NCI-H526 (cell line): ENCODE data around the gene RAB3GAP1.
"Not testable (repeated sequence)": the region's sequence is repeated elsewhere in the genome, so short reads cannot be mapped to it uniquely, and the experiment has no call there.

Experiments used
- DNase-seq, 2 experiments: peaks; one replicate each; lab custom pipeline; 2025; lab: John Stamatoyannopoulos, UW

RAB3GAP1 gene

GRCh38 chr2:135052042-135052876, at the start of gene RAB3GAP1:
Gene RAB3GAP1 (plus strand): TSS chr2:135052292. CDS start chr2:135052308, 16 bp downstream.
- peak; percentile 72 to 88 for DNase-seq

- no peak for DNase-seq
These were observed 49.3 kb upstream of the RAB3GAP1 start for GRCh38 chr2:135002836-135003235.

GRCh38 chr2:135004005-135004746, 47.9 kb upstream of the RAB3GAP1 start:
- DNase-seq, result peak; percentile 53 to 87

- peak in 1 of 2 experiments; percentile 27 for DNase-seq
These were observed 46.3 kb upstream of the RAB3GAP1 start for GRCh38 chr2:135005753-135006152.

- no peak for DNase-seq
These were observed 42.8 kb upstream of the RAB3GAP1 start for GRCh38 chr2:135009339-135009738.

- DNase-seq, result no peak
These were observed 41.7 kb upstream of the RAB3GAP1 start for GRCh38 chr2:135010200-135010942.

- DNase-seq, result no peak
These were observed 40.5 kb upstream of the RAB3GAP1 start for GRCh38 chr2:135011633-135012032.

GRCh38 chr2:135021618-135022017, 30.5 kb upstream of the RAB3GAP1 start:
- DNase-seq, result no peak

- no peak for DNase-seq
These were observed 28.9 kb upstream of the RAB3GAP1 start for GRCh38 chr2:135022952-135023880.

- no peak for DNase-seq
These were observed 28.1 kb upstream of the RAB3GAP1 start for GRCh38 chr2:135023886-135024485.

- DNase-seq, result no peak
These were observed 22.5 kb upstream of the RAB3GAP1 start for GRCh38 chr2:135029481-135030134.

GRCh38 chr2:135030826-135031225, 21.3 kb upstream of the RAB3GAP1 start:
- DNase-seq, result no peak

- not testable (repeated sequence) for DNase-seq
These were observed 18.9 kb upstream of the RAB3GAP1 start for GRCh38 chr2:135033216-135033615.

- no peak for DNase-seq
These were observed 14.3 kb upstream of the RAB3GAP1 start for GRCh38 chr2:135037831-135038230.

GRCh38 chr2:135043345-135043744, 8.7 kb upstream of the RAB3GAP1 start:
- DNase-seq, result peak in 1 of 2 experiments; percentile 1

GRCh38 chr2:135047300-135047699, 4.8 kb upstream of the RAB3GAP1 start, which contains the start of gene MAP3K19:
Gene MAP3K19 (minus strand): TSS chr2:135047447. CDS start chr2:135024647, 22,800 bp downstream.
- no peak for DNase-seq

GRCh38 chr2:135048122-135048521, 4.0 kb upstream of the RAB3GAP1 start:
- no peak for DNase-seq

- no peak for DNase-seq
These were observed 2.0 kb upstream of the RAB3GAP1 start for GRCh38 chr2:135050132-135050531.

GRCh38 chr2:135050684-135051083, 1.4 kb upstream of the RAB3GAP1 start:
- DNase-seq, result no peak

GRCh38 chr2:135052997-135053474, 944 bp downstream of the RAB3GAP1 start:
- DNase-seq, result no peak
